ENCODE measurements around the gene RPS29.

GRCh38 chr14:49598485-49599300 lies 12.5 kb upstream of the RPS29 start, which contains the start of gene LRR1:
- TF ChIP-seq, protein P1, sequence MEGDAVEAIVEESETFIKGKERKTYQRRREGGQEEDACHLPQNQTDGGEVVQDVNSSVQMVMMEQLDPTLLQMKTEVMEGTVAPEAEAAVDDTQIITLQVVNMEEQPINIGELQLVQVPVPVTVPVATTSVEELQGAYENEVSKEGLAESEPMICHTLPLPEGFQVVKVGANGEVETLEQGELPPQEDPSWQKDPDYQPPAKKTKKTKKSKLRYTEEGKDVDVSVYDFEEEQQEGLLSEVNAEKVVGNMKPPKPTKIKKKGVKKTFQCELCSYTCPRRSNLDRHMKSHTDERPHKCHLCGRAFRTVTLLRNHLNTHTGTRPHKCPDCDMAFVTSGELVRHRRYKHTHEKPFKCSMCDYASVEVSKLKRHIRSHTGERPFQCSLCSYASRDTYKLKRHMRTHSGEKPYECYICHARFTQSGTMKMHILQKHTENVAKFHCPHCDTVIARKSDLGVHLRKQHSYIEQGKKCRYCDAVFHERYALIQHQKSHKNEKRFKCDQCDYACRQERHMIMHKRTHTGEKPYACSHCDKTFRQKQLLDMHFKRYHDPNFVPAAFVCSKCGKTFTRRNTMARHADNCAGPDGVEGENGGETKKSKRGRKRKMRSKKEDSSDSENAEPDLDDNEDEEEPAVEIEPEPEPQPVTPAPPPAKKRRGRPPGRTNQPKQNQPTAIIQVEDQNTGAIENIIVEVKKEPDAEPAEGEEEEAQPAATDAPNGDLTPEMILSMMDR (IDR thresholded peaks at IDR 0.05), result peak in 1 of 4 experiments; percentile 32
- TF ChIP-seq POLR2AphosphoS5 (IDR thresholded peaks at IDR 0.05), result no peak
- peak; percentile 29 to 31 for TF ChIP-seq POLR2A (IDR thresholded peaks at IDR 0.05)
- TF ChIP-seq EP300 (IDR thresholded peaks at IDR 0.05), result no peak
